MM.1S (cell line): ENCODE results near the gene DUSP18.

Experiments used
- CTCF ChIP-seq: fragments of 300-600 bp; sonication (generic); IDR thresholded peaks from 2 replicates; pipeline ENCODE4 v1.5.1; 2016; ENCODE audit warnings: antibody characterized with exemption, low read length, mixed read lengths
- EZH2 ChIP-seq: fragments of 300-600 bp; sonication (generic); optimal IDR thresholded peaks from 2 replicates; pipeline ENCODE3; 2017; ENCODE audit warnings: low read depth, mild to moderate bottlenecking, antibody characterized with exemption, low read length, mixed read lengths

GRCh38 chr22:30646518-30647160 lies 21.0 kb downstream of the DUSP18 start:
- TF ChIP-seq CTCF (no peak), EZH2 (no peak)
